Stimulated activated CD4-positive, alpha-beta T cell treated with anti-CD3 and anti-CD28 coated beads, Interleukin-4, amount 100 ng/mL, for 48 hours (primary cell): ENCODE data around the gene PELI2.

ENCODE experiments used
- DNase-seq, 2 donors: peaks; one replicate each; pipeline ENCODE4 v3.0.0-alpha.2; 2020; ENCODE audit warnings: low read depth in 2 of 2

The PELI2 gene

DNA sequence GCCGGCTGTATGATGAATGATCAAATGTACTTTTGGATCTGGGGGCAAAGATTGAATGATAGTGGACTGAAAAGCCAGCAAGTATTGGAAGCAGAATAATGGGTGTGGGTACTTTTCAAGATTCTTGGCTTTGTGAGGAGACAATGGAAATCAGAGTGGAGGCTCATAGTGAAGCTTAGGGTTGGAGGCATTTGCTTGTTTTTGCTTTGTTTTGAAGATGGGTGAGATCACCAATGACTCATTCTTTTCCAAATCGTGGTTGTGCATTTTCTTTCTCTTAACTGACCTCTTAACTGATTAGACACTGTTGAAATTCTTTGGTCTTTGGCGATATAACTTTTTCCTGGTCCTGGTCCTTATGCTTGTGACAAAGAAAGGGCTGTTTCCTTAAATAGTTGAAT lies 54.4 kb downstream of the PELI2 start:
- no peak for DNase-seq

DNA sequence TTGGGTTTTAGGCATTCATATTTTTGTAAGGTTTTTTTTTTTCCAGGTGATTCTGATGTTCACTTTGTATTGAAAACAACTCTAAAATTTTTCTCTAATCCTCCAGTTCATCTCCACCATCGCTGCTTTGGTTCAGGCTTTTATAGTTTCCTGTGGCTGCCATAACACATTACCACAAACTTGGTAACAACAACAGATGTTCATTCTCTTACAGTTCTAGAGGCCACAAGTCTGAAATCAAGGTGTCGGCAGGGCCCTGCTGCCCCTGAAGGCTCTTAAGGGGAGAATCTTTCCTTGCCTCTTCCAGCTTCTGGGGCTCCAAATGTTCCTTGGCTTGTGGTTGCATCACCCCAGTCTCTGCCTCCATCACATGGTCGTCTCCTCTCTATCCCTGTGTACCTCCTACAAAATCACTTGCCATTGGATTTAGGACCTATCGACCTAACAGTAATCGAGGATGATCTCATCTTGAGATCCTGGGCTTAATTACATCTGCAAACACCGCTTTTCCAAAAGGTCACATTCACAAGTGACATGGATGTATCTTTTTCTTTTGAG lies 55.2 kb downstream of the PELI2 start:
- no peak for DNase-seq

DNA sequence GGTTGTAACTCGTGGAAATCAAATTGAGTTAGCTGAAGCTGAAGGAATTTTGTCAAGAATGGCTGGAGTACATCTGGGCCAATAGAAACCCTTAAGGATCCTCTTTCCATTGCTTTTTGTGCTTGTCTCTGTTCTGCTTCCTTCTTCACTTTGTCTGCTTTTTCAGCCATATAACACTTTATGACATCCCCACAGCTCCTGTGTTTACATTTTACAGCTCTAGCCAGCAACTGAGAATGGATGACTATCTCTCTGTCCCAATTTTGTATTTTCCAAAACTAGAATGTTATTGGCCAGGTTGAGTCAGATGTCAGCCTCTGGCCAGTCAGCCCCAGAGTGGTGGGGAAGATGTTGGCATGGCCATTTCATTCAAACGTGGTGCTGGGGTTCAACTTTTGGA lies 57.6 kb downstream of the PELI2 start:
- no peak for DNase-seq

DNA sequence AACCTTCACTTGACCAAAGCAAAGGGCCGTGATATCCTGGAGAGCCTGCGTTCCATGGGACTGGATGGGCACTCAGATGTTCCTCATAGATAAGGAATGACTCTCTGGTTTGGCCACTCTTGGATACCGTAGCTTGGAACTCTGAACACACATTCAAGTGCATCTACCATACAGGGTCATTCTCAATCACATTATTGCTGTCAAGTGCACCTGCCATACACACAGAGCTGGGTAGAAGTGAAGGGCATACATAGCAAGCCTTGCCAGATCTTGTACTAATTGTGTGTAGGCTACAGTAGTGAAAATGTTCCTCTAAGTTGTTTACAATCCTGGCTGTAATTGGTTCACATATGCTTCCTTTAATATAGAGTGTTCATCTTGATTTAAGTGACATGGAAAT lies 58.3 kb downstream of the PELI2 start:
- DNase-seq, result no peak

DNA sequence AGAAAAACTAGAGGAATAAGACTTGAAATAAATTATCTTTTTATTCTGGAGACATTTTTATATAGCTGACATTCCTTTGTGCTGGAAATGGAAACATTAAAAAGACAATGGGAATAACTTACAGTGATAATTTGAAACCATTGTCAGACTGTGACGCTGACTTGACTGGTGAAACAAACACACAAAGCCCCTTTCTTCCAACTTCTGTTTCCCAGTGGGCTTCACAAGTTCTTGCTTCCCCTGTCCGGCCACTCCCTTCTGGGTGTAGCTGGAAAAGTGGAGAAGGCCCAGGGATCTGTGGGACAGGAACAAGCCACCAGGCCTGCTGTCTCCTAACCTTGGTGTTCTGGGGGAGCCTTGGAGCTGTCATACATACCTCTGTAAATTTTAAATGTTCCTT lies 58.8 kb downstream of the PELI2 start:
- no peak for DNase-seq

DNA sequence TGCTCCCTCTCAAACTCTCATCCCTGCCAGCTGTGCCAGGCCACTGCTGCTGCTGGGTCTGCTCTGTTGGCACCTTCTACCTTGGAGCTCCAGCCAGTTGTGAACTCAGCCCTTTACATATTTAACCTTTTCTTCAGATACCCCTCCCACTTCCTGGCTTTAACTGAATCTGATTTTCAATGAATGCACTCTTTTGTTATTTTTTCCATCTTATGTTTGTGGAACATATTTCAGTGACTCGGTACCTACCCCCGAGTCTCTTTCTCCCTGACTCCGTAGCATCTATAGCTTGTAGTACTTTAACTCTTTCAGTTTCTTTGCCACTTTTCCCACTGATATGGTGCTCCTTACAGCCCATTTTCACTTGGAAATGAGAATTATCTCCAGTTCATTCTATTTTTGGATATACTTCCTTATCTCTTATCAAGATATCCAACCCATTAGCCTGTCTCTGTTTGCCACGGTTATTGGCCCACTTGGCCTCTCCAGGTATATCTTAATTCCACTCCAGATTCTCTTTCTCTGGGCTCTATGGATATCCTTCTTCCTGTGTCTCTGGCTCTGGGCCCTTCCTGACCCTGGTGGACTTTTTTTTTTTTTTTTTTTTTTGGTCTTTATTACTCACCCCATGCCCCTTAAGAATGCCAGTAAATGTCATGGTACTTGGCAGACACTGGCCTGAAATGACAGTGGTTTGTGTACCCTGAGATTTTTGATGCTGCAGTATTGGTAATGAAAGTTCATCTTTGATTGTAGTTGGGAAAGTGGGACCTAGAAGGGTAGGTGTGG lies 62.7 kb downstream of the PELI2 start:
- no peak for DNase-seq

DNA sequence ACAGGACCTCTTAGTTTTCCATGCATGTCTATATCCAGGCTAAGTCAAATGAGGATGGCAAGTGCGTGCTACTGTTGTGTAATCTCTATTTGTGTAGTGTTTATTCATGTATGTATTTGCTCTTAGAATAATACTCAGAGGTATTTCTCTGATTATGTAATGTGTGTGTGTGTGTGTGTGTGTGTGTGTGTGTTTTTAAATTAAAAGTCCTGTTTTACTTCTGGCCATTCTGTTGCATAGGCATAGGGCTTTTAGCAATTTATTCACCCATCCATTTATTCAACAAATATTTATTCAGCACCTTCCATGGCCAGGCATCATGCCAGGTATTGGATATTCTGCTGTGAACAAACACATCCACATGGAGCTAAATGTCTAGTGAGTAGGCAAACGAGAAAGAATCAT lies 63.5 kb downstream of the PELI2 start:
- no peak for DNase-seq

DNA sequence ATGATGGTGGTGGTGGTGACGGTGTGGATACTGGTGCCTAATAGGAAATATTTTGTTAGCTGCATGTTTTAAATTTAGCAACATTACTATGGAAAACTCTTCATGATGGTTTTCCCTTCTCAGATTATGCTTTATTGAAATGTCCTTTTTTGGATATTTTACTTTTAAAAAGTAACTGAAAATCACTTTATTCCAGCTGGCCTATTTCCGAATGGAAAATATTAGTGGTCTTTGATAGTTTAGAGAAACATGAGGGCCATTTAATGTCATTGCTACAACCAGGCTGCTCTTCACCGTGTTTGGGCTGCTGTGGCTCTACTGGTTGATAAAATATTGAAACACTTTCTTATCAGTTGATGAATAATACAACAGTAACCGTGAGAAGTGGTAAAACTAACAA lies 64.2 kb downstream of the PELI2 start:
- DNase-seq, result no peak

DNA sequence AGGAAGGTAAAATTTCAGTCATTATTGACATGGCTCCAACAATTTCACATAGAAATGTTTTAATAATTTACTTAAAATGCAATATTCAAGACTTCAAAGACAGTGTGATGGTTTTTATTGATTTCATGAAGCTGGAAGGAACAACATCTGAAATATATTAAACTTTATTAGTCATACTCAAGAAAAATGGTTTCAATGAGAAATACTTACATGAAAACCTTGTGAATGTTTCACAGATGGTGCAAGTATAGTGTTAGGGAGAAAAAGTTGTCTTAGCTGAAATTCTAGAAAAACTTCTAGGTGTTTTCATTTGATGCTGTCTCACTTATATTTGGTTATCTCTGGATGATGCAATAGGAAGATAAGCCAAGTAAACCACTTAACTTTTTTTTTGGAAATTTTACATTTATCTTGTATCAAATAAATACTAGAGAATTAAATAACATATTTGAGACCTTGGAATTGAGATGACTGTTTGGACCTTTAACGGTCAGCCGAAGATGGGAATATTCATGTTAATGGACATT lies 65.5 kb downstream of the PELI2 start:
- no peak for DNase-seq

DNA sequence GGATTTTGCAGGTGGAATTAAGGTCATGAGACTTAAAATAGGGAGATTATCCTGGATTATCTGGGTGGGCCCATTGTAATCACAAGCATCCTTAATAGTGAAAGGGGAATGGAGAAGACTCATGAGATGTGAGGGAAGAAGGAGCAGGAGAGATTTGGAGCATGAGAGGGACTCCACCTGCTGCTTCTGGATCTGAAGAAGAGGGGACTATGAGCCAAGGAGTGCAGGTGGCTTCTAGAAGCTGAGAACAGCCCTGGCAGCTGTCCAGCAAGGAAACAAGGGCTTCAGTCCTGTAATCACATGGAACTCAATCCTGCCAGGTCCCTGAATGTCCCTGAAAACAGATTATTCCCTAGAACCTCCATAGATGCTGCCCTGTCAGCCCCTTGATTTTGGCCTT lies 67.8 kb downstream of the PELI2 start:
- no peak for DNase-seq

DNA sequence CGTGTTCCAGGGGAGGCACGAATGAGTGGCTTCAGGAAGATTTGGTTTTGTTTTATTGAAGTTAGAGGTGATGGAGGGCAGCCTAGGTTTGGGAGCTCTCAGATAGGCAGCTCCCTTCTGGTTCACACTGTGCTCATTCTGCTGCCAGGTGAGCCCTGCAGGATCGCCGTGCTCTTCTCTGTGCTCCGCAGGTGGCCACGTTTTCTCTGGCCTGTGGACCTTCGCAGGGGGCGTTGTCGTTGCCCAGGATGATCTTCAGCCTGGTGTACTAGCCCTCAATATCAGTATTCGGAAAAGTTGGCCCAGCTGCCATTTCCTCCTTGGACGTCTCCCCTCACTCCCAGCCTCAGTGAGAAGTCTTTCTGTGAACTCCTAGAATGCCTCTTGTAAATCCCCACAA lies 69.5 kb downstream of the PELI2 start:
- DNase-seq, result no peak

DNA sequence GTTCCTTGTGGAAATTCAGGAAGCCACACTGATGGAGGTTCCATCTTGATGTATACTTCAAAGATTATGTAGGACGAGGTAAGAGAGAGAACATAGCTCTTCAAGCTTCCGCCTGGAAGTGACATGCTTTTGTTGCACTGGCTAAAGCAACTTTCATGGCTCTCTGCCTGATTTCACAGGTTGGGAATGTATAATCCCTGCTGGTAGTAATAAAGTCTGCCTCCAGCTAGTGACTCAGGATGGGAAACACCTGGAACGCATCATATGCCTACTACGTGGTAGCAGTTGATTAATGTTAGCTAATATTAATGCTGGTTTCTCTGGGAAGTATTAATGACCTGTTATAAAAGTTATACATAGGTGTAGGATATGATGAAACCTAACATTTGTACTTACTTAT lies 71.1 kb downstream of the PELI2 start:
- no peak for DNase-seq

DNA sequence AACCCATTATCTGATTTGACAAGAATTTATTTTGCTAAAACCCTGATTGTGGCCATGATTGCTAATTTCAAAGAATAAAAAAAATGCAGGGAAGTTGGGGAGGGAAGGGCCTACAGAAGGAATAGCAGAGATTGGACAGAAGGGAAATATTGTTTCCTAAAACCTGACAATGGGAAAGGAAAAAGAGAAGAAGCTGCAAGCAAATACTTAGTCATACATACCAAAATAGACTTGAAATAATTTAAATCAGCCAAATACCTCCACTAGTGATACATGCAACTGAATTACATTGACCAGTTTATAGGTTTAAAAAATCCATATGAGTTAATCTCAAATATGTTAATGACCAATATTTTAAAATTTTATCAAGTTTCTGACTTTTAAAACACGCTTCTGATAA lies 75.1 kb downstream of the PELI2 start:
- DNase-seq, result no peak

DNA sequence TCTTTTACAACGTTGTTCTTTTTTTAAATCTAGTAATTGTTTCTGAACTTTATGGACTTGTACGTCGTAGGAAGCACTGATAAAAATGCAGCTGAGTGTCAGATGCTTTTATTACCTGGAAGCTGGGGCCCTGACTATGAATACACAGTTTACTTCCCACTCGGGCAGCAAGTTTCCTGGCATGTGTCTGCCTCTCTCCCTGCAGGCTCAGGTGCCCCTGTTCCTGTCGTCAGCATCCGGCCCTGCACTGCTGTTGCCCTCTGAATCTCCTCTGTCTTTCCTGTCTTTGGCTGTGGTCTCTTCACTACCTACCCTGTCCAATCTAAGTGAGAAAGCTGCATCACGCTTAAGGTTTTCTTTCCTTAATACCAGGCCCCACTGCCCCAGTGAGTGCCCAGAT lies 75.8 kb downstream of the PELI2 start:
- no peak for DNase-seq

DNA sequence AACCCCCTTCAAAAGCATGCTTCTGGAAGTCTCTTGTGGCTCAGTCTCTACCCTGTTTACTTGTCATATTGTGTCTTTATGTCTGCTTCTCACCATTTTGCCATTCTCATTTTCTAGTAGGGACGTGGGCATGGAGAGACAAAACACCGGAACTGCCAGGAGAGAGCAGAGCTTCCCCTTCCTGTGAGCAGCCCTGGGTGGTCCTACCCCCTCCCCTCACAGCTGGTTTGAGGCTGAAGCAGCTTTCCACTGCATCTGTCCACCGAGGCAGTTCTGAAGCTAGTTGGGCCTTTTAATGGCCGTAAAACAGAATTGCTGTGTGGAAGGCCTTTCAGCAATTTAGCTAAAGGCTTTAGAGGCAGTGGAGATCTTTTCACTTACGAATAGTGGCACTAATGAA lies 77.0 kb downstream of the PELI2 start:
- DNase-seq, result no peak

DNA sequence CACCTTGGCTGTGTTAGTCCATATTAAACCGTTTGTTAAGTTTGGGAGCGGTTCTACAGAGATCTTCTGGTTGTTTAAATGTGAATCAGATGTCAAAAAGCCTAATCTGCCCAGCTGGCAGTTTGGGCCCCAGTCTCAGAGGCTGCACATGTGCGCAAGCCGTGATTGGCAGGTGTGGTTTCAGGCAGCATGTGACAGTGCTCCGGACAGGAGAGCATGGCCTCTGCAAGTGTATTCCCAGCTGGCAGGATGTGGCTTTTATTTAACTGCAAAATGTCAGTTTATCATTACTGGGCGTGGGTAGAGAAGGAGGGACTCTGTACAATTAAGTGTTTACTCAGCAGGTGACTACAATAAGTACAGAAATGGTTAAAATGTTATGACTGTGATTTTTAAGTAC lies 77.5 kb downstream of the PELI2 start:
- peak in 1 of 2 donors; percentile 4 for DNase-seq

DNA sequence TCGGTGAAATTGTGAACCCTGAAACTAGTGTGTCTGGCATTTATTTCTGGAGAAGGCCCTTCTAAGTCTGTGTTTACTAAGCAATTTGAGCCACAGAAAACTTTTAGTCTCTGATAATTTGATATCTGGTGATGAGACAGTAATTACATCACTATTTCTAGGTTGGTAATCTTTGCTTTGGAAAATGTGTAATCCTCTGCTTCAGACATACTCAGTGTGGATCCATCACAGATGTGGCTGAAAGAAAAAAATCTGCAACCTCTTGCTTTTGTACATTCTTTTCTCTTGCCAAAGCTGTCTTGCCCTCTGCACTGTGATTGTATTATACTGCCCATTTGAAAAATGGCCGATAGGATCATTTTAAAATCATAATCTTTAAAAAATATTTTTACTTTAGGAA lies 78.1 kb downstream of the PELI2 start:
- no peak for DNase-seq

DNA sequence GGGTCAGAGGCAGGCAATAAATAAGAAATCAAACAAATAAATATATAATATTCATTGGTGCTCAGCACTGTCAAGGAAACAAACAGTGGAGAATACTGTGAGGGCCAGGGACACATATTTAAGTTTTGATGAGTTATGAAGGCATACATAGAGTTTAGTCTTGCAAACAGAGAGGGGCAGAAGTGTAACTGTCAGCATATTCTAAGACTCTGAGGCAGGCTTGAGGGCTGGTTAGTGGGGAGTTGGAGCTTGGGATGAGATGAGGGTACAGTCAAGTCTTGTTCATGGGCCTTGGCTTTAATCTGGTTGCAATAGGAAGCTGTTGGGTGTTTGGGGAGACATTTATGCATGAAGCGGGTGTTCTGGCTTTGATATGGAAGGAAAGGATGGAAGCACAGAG lies 78.9 kb downstream of the PELI2 start:
- DNase-seq, result no peak

DNA sequence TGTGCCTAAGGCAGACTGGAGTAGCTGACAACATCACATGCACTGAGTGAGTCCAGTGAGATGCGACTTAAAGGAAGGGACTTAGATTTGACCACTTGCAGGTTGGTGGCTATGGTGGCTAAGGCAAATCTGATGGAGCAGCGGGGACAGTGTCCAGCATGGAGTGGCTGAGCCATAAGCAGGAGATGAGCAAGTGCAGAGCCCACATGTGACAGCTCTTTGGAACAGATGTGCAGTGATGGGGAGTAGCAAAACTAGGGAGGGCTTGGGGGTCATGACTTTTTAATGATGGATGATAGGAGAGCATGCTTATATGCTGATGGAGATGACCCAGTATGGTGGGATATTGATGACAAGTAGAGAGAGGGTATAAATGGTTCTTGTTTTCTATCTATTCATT lies 80.2 kb downstream of the PELI2 start:
- no peak for DNase-seq

DNA sequence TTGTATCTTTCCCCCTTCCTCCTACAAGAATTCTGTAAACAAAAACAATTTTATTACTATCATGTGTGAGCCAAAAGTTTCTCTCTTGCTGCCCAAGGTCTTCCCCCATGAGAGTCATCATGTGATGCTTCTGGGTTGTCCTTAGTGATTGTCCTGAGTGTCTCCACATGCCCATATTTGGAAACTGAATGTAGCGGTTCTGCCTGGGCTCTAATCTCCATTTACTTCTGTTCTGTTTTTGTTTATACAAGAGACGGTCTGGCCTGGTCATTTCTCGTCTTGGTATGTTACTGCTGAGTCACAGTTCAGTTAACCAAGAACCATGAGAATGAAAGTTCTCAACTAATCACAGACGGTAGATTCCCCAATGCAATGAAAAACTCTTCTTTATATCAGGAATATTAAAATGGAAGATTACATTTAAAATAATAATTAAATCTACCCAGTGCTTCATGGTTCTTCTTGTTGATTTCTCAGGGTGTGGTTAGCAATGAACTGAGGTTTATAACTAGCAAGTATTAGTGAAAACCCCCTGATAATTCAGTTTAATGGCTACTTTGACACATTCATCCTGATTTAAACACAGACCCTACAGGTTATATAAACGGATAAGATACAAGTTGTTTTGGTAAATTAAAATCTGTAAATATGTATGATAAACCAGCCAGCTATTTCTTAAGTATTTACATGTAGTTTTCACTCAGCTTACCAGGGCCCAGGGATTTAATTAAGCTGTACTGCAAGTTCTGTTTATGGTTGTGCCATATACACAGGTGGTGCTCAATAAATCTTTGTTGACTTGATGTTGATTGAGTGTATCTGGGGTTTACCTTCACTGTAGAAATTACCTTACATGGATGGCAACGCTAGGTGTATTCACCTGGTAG lies 81.1 kb downstream of the PELI2 start:
- no peak for DNase-seq

DNA sequence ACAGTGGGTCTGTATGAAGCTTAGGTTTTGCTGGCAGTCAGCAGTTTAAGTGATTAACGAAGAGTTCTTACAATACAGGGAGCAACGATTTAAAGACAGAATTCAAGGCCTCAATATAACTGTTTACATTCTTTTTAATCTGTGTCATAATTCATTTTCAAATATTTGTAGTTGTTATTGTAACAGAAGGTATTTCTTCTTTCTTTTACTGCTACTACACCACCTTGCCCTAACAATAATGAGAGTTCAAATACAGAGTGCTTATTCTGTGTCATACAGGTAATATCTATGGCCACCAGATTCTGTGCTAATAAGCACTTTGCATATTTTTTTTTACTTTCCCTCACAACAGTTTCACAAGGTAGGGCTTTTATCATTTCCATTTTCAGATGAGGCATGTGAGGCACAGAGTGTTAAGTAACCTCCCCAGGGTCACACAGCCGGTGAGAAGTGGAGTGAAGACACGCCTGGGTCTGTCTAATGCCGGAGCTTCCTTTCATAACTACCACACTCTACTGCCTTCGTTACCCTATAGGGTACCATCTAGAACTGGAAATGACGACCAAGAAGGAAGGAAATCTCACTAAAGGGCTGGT lies 81.9 kb downstream of the PELI2 start:
- no peak for DNase-seq

DNA sequence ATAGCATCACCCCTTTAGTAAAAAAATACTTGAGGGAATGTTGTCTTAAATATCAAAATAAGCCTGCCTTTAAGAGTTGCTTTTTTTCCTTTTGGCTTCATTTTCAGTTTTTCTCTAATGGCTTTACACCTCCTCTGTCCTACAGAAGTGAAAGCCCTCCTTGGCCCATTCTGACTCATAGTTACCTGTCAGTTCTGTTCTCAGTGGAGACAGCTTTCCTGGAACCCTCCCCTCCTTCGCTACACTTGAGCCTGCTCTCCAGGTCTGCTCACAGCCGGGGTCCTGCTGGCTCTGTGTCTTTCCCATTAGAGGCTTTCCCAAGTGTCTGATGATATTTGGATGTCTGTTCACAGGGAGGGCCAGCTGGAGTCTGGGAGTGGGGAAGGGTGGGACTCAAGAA lies 84.0 kb downstream of the PELI2 start:
- DNase-seq, result no peak
